Stimulated activated CD4-positive, alpha-beta T cell treated with anti-CD3 and anti-CD28 coated beads, TNF-alpha, amount 100 ng/mL, for 4 hours (primary cell): ENCODE data around the gene RAB10.
"Not testable (repeated sequence)": the region's sequence is repeated elsewhere in the genome, so short reads cannot be mapped to it uniquely, and the experiment has no call there.

ENCODE experiments used
- DNase-seq, 3 experiments: peaks; one replicate each; pipeline ENCODE4 v3.0.0-alpha.2; 2020; ENCODE audit warnings: low read depth in 3 of 3

RAB10 gene

DNA sequence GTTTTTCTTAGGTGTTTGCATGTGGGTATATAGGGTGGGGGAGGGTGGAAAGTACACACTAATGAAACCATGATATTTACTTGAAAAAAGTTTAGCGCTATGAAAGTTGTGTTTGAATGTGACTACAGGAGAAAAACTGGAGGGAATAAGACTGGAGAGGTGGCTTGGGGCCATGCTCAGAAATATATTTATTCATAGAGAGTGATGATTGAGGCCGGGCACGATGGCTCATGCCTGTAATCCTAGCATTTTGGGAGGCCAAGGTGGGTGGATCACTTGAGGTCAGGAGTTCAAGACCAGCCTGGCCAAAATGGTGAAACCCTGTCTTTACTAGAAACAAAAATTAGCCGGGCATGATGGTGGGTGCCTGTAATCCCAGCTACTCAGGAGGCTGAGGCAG lies 55.0 kb downstream of the RAB10 start:
- DNase-seq, result not testable (repeated sequence)

DNA sequence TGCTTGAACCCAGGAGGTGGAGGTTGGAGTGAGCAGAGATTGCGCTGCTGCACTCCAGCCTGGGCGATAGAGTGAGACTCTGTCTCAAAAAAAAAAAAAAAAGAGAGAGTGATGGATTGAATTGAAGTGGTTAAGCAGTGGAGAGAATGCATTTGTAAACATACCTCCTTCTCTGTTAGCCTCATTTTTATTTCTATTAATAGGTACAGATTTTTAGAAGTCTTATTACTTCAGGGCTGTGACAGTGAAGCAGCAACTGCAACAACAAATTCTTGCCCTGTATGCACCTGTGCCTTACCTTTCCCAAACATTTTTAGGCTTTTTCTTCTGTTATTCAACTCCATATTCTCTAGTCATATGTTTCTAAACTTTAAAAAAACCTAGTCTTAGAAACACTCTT lies 55.5 kb downstream of the RAB10 start:
- no peak for DNase-seq

DNA sequence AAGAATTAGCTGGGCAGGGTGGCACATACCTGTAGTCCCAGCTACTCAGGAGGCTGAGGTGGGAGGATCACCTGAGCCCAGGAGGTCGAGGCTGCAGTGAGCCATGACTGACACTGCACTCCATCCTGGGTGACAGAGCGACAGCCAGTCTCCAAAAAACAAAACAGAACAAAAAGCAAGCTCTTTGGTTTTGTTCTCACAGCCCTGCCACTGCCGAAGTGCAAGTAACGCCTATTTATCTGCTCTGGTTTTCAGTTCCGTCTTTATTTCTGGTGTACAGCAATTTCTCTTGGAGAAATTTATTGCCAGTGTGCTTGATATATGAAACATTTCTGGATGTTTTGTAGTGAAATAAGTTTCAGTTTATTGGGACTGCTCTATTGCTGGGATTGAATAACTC lies 61.9 kb downstream of the RAB10 start:
- no peak for DNase-seq

GRCh38 chr2:26099933-26100332 lies 66.0 kb downstream of the RAB10 start:
- no peak for DNase-seq

DNA sequence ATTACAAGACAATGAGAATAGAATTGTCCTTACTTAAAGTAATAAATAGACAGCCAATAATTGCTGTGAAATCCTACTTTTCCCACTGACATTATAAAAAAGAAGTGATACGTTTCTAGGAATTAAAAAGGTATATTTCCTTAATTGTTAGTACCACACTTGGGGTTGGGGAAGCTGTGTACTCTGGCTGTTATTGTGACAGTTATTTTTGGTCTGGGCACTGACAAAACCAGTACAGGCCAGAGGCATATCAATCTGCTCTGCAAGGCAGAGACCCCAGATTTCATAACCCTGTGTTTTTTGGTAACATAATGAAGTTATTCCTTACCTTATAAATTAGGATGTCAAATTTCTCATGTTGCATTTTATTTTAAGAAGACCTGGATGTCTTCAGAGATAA lies 66.5 kb downstream of the RAB10 start:
- no peak for DNase-seq

- DNase-seq, result no peak
Measured at GRCh38 chr2:26103752-26104151, 69.9 kb downstream of the RAB10 start.

GRCh38 chr2:26108701-26109100 lies 74.8 kb downstream of the RAB10 start:
- DNase-seq, result not testable (repeated sequence)

DNA sequence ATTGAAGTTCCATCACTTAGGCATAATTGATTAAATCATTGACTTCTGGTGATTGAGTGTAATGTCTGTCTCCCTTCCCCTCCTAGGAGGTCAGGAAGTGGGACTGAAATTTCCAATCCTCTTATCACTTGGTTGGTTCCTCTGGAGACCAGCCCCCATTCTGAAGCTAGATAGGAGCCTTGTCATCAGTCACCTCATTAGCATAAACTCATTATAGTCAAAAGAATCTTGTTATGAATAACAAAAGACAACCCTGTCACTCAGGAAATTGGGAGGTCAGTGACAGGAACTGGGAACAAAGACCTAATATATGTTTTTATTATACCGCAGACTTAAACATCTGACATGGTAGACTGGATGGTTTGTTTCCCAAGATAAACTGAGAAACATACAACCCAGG lies 78.3 kb downstream of the RAB10 start:
- DNase-seq, result no peak

- DNase-seq, result no peak
Measured at GRCh38 chr2:26114151-26114550, 80.3 kb downstream of the RAB10 start.

GRCh38 chr2:26118682-26119081 lies 84.8 kb downstream of the RAB10 start:
- no peak for DNase-seq

DNA sequence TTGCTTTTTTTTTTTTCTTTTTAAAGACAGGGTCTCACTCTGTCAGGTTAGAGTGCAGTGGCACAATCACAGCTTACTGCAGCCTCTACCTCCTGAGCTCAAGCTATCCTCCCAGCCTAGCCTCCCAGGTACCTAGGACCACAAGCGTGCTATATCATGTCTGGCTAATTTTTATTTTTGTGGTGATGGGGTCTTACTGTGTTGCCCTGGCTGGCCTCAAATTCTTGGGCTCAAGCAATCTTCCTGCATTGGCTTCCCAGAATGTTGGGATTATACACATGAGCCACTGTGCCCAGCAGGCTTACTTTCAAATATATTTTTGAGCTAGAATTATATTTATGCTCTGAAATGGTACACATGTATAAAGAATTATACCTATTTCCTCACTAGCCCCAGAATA lies 85.6 kb downstream of the RAB10 start:
- no peak for DNase-seq

DNA sequence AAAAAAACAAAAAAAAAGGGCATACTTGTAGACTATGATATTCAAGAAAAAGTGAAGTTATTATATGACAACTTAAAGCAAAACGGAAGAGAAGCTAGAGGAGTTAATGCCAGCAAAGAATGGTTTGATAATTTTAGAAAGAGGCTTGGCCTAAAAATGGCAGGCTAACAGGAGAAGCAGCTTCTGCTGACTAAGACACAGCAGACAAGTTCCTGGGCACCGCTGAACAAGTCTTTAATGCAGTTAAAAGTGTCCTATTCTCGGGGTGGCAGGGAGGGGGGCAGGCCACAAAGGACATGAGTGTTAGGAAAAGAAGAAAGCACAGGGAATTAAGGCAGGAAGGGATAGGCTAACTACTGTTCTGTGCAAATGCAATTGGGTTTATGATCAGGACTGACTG lies 88.7 kb downstream of the RAB10 start:
- DNase-seq, result no peak

GRCh38 chr2:26123426-26123825 lies 89.5 kb downstream of the RAB10 start:
- DNase-seq, result no peak

DNA sequence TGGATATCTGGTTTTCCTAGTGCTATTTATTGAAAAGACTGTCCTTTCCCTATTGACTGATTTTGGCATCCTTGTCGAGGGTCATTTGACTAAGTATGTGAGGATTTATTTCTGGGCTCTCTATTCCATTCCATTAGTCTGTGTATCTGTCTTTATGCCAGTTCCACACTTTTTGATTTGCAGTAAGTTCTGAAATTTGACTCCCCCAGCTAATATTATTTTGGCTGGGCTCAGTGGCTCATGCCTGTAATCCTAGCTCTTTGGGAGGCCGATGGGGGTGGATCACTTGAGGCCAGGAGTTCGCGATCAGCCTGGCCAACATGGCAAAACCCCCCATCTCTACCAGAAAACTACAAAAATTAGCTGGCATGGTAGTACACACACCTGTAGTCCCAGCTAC lies 92.2 kb downstream of the RAB10 start:
- no peak for DNase-seq

DNA sequence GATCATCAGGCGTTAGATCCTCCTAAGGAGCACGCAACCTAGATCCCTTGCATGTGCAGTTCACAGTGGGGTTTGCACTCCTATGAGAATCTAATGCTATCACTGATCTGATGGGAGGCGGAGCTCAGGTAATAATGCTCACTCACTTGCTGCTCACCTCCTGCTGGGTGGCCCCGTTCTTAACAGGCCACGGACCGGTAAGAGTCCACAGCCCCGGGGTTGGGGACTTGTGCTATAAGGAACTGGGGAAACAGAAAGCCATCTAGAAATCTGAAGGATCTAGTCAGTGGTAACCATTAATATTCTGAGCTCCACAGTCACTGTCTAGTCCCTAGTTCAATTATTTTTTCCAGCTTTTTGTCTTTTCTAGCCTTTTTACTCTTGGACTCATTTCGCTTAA lies 94.3 kb downstream of the RAB10 start:
- DNase-seq, result no peak

DNA sequence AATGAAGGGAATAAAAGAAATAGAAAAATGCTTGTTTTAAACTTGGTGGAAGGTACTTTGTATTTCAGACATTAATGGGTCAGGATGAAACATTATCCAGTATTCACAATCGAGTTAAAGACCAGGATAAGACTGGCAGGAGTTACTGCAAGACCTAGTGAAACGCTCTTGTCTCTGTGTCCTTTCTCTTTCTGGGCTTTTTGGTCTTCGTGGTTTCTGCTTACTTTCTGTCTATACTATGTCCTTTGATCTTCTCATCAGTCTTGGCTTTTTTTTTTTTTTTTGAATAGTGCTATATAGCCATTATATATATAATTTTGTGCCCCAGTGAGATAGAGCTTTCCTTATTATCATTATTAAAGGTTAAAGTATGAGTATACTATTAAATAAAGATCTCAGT lies 96.9 kb downstream of the RAB10 start:
- no peak for DNase-seq

DNA sequence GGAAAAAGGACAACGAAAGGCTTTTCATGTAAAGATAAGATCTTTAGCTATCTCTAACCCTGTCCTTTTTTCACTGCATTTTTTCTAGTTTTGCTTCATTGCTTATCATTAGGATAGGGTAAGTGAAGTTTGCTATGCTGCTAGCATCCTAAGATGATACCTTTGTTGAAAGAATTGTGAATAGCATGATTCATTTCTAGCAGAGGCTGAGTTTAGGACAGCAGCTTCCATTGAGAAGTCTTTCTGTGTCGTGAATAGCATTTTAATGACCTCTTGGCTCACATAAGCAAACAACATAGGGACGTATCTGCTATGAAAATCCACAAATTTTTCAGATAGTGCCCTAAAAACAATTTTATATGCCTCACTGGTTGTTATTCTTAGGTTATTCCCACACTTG lies 102.6 kb downstream of the RAB10 start:
- DNase-seq, result no peak

- DNase-seq, result no peak
Measured at GRCh38 chr2:26139269-26140183, 105.6 kb downstream of the RAB10 start.

DNA sequence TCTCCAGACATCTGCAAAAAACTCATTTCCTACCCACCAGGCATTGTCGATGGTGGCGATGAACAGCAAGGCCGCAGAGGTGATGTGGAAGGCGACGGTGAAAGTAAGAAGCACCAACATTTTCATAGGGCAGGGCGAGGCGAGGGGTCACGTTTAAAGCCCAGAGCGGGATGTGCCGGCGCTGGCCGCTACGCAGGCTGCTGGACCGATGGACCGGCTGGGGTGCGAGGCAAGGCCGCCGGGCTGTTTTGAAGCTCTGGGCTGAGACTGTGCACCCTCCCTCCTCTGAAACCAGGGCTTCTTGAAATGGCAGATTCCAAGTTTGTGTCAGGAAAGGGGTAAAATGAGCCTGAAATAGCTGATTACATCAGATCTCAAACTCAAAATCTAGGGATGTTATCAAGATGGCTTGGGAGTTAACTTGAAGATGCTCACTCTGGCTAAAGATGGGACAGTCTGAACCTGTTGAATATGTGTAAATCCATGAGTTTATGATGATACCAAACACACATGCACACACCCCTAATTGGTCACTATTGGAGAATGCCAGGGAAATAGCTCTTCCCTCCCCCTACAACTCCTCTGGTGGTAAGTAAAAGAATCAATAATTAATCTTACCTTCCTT lies 107.4 kb downstream of the RAB10 start:
- no peak for DNase-seq

DNA sequence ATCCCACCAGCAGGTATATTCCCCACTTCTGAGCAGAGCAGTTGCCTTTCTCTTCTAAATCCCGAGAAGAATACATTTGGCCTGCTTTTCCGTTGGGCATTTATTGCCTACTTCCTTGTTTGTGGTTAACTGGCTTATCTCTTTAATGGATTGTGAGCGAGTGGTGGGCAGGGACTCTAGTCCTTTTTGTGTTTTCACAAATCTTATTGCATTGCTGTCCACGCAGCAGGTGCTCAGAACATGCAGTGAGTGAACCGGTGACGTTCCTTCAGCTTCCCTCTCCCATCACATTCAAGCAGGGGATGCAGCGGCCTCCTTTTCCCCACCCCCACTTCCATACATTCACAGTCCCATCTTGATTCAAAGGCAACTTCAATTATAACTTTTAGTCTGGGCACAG lies 110.1 kb downstream of the RAB10 start:
- no peak for DNase-seq

GRCh38 chr2:26144953-26145680 lies 111.2 kb downstream of the RAB10 start:
- DNase-seq, result peak; percentile 36 to 45 (median 38)

DNA sequence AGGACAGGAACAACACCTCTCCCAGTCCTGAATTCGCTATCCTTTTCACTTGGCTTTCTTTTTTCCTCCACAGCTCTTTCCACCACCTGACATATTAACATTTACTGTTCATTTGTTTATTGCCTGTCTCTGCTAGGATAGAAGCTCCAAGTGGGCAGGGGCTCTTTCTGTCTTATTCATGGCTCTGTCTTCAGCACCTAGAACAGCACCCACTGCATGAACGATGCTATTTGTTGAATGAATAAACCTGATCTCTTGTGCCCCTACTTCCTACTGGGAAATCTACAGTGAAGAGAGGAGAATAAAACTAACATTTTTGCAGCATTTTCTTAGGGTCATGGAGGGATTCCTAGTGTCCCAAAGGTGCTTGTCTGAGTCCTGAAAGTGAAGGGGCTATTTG lies 114.6 kb downstream of the RAB10 start:
- DNase-seq, result no peak

- DNase-seq, result no peak
Measured at GRCh38 chr2:26150243-26150642, 116.4 kb downstream of the RAB10 start.
